WI38 (cell line): Measurements from ENCODE around the gene SLC44A3.
"Not testable (repeated sequence)": the region's sequence is repeated elsewhere in the genome, so short reads cannot be mapped to it uniquely, and the experiment has no call there.

Experiments
- H3K4me3 ChIP-seq: 2 replicates; pipeline ENCODE4 v1.5.1; 2011; ENCODE audit warnings: low read depth, mild to moderate bottlenecking, control low read depth, low read length
- CTCF ChIP-seq: IDR thresholded peaks from 2 replicates; pipeline ENCODE4 v1.5.1; 2012; ENCODE audit warnings: low read depth, mild to moderate bottlenecking, control low read depth, low read length

SLC44A3 gene

GRCh38 chr1:94832931-94833585 lies 12.9 kb downstream of the SLC44A3 start:
- no peak overlapping the region for H3K4me3 ChIP-seq
- TF ChIP-seq CTCF, result no peak

GRCh38 chr1:94836891-94837290 lies 16.7 kb downstream of the SLC44A3 start:
- no peak for TF ChIP-seq CTCF
- H3K4me3 ChIP-seq, result no peak overlapping the region

DNA sequence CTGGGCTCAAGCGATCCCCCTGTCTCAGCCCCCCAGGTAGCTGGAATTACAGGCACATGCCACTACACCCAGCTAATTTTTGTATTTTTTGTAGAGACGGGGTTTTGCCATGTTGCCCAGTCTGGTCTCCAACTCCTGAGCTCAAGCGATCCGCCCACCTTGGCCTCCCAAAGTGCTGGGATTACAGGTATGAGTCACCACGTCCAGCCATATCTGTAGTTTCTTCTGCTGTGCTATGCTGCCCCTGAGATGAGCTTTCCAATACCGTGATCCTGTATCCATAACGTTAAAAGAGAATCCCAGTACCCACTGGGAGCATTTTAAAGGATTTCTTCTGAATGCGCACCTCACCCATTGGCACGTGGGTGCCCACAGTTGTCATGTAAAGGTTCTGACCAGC lies 20.2 kb downstream of the SLC44A3 start:
- H3K4me3 ChIP-seq, result not testable (repeated sequence)

DNA sequence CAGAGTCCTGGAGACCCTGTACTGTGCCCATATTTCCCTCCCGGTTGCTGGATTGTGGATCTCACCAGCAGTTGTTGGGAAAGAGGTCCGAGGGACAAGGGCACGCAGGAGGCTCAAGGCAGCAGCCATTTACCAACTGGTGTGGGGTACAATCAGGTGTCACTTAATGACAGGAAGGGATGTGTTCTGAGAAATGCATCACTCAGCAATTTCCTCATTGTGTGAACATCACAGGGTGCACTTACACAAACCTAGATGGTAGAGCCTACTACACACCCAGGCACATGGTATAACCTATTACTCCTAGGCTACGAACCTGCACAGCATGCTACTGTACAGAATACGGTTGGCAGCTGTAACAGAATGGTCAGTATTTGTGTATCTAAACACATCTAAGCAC lies 20.7 kb downstream of the SLC44A3 start:
- no peak for TF ChIP-seq CTCF
- no peak overlapping the region for H3K4me3 ChIP-seq

GRCh38 chr1:94843430-94843829 lies 23.3 kb downstream of the SLC44A3 start:
- H3K4me3 ChIP-seq, result no peak overlapping the region
- no peak for TF ChIP-seq CTCF

- TF ChIP-seq CTCF, result no peak
- H3K4me3 ChIP-seq, result no peak overlapping the region
Observed at GRCh38 chr1:94843846-94844245, 23.7 kb downstream of the SLC44A3 start.

- TF ChIP-seq CTCF, result no peak
- H3K4me3 ChIP-seq, result no peak overlapping the region
Observed at GRCh38 chr1:94846308-94846707, 26.2 kb downstream of the SLC44A3 start.

DNA sequence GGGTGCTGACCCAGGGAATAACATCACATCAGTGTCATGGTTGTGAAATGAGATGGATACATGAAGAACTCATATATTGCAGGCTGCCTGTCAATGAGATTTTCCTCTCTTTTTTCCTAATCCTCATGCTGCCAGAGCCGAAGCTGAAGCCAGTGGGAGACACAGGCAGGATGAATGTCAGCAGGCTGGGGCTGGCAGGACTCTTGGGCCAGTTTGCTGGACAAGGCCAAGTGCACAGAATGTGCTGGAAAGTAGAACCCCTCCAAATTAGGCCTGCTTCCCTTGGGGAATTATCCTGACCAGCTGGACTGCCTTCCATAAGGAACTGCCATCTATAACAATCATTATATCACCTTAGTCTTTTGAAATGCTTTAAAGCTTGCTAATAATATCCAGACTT lies 31.4 kb downstream of the SLC44A3 start:
- no peak overlapping the region for H3K4me3 ChIP-seq
- TF ChIP-seq CTCF, result no peak
